ENCODE results near the gene DCST1. TPM values are rescaled to one million over a fixed set of nuclear protein-coding genes. Genes with fewer than 3 reads are reported as not detected.
A peak's percentile ranks its signal among the peaks of the same experiment; 100 is the strongest.

Gene DCST1
- total RNA-seq, 3 donors from 2014 or later: 0.19 to 0.20 TPM; not detected in 1

DNA sequence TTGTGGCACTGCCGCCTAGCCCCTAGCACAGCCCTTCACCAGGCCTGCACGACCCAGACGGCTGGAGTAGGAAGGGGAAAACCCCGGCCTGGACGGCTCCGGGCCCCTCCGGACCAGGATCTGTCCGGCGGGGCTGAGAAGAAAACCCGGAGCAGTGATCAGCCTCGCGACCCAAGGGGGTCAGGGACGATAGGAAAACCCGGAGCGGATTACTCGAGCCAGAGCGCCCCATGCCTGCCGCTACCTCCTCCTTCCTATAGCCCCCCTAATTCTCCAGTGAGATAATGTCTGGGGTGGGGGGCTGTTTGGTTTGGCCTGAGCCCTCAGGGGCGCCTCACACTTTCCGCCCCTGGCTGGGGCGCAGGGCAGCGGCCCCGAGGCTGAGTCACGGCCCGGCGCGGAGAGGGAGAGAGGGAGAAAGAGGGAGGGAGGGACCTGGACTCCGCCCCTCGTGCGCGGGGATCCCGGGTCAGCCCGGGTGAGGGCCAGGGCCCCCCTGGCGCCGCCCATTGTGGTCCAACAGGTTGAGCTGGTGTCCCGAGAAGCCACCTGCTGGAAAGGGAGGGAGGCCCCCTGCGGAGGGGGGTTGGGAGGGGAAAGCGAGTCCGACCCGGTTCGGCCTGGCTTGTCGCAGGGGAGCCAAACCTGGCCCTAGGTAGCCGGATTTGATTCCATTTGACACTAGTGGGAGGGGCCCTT is 32.7 kb upstream of the DCST1 start:
- DNase-seq (peak; percentile 96 to 98 (median 97)), ATAC-seq (peak; percentile 67)
- H3K9me3 ChIP-seq: no peaks in the 10 kb centered on the region
- intact Hi-C loops (cut with DNase I, micrococcal nuclease): no loop called here
- peak overlapping the region; percentile 51 for H3K4me3 ChIP-seq
- H3K4me1 ChIP-seq (ENCODE audit: low read depth): peaks cover 36% of the 10 kb centered on the region
- TF ChIP-seq, protein P1, sequence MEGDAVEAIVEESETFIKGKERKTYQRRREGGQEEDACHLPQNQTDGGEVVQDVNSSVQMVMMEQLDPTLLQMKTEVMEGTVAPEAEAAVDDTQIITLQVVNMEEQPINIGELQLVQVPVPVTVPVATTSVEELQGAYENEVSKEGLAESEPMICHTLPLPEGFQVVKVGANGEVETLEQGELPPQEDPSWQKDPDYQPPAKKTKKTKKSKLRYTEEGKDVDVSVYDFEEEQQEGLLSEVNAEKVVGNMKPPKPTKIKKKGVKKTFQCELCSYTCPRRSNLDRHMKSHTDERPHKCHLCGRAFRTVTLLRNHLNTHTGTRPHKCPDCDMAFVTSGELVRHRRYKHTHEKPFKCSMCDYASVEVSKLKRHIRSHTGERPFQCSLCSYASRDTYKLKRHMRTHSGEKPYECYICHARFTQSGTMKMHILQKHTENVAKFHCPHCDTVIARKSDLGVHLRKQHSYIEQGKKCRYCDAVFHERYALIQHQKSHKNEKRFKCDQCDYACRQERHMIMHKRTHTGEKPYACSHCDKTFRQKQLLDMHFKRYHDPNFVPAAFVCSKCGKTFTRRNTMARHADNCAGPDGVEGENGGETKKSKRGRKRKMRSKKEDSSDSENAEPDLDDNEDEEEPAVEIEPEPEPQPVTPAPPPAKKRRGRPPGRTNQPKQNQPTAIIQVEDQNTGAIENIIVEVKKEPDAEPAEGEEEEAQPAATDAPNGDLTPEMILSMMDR (IDR thresholded peaks at IDR 0.05): no peak
- H3K36me3 ChIP-seq (ENCODE audit: low read depth): no peaks in the 10 kb centered on the region

DNA sequence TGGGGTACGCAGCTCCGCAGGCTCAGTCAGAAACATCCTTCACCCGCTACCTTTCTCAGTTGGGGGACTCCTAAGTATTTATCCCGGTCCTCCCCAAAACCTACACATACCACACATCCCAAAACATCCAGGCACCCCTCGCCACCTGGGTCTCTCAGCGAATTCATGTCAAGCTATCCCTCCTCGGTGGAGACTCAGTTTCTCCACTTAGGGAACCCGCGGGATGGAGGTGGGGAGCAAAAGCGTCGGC is 32.3 kb upstream of the DCST1 start:
- no peak for ATAC-seq
- Histone ChIP-seq H3K4me3 (peak overlapping the region; percentile 51), H3K4me1 (ENCODE audit: low read depth) (peaks cover 41% of the 10 kb centered on the region), H3K9me3 (no peaks in the 10 kb centered on the region), H3K36me3 (ENCODE audit: low read depth) (no peaks in the 10 kb centered on the region)
- DNase-seq: no peak
- TF ChIP-seq, protein P1 (IDR thresholded peaks at IDR 0.05): no peak
- intact Hi-C loops (cut with DNase I, micrococcal nuclease): no loop called here

GRCh38 chr1:155001675-155002463 is 31.8 kb upstream of the DCST1 start:
- Histone ChIP-seq H3K4me3 (peak overlapping the region; percentile 51), H3K9me3 (no peaks in the 10 kb centered on the region), H3K4me1 (ENCODE audit: low read depth) (peaks cover 46% of the 10 kb centered on the region), H3K36me3 (ENCODE audit: low read depth) (no peaks in the 10 kb centered on the region)
- TF ChIP-seq, protein P1 (IDR thresholded peaks at IDR 0.05): peak; percentile 6
- DNase-seq (peak; percentile 100), ATAC-seq (peak; percentile 75)
- intact Hi-C loops (cut with DNase I, micrococcal nuclease): no loop called here

GRCh38 chr1:155002464-155003226 is 31.0 kb upstream of the DCST1 start, which contains the start of gene ZBTB7B:
ZBTB7B (plus strand) TSS chr1:155002802; CDS start chr1:155014661, 11,859 bp downstream.
- Histone ChIP-seq H3K36me3 (ENCODE audit: low read depth) (no peaks in the 10 kb centered on the region), H3K4me1 (ENCODE audit: low read depth) (peaks cover 54% of the 10 kb centered on the region), H3K4me3 (peak within 1 kb of the TSS; percentile 84), H3K9me3 (no peaks in the 10 kb centered on the region)
- peak; percentile 5 for ATAC-seq
- intact Hi-C loops (cut with DNase I, micrococcal nuclease): no loop called here
- DNase-seq: peak; percentile 59 to 83 (median 78)
- TF ChIP-seq, protein P1 (IDR thresholded peaks at IDR 0.05): no peak

- H3K4me3 ChIP-seq: peak overlapping the region; percentile 84
- H3K4me1 ChIP-seq (ENCODE audit: low read depth): peaks cover 58% of the 10 kb centered on the region
- intact Hi-C loops (cut with DNase I, micrococcal nuclease): no loop called here
- TF ChIP-seq, protein P1 (IDR thresholded peaks at IDR 0.05): no peak
- ATAC-seq (no peak), DNase-seq (peak; percentile 55 to 75 (median 64))
- no peaks in the 10 kb centered on the region for H3K9me3 ChIP-seq
- no peaks in the 10 kb centered on the region for H3K36me3 ChIP-seq (ENCODE audit: low read depth)
Observed at GRCh38 chr1:155003227-155003765, 30.3 kb upstream of the DCST1 start.

Measured in mucosa of descending colon (tissue), 3 donors.